Keratinocyte (primary cell): Measurements from ENCODE around the gene ADGRV1. TPM values are rescaled to one million over a fixed set of nuclear protein-coding genes. Genes with fewer than 3 reads are reported as not detected.

Experiments used
- DNase-seq: peaks from one replicate; pipeline ENCODE4 v3.0.0-alpha.2; 2011; ENCODE audit warnings: low read depth, missing footprints, low spot score
- FAIRE-seq: peaks from 2 replicates; lab custom pipeline; 2011; peaks lifted over from hg19 to GRCh38; lab: Jason Lieb, UNC
- H2AFZ ChIP-seq: 2 replicates; pipeline ENCODE4 v1.6.0; 2012; ENCODE audit warnings: low read length, control low read depth, inconsistent platforms; ENCODE audit not compliant: control insufficient read depth
- H3K27ac ChIP-seq: 2 replicates; pipeline ENCODE4 v1.5.1; 2011; ENCODE audit warnings: low read length; ENCODE audit not compliant: control insufficient read depth, insufficient read depth
- H3K27me3 ChIP-seq: 3 replicates; pipeline ENCODE4 v1.6.0; 2011; ENCODE audit warnings: low read length; ENCODE audit not compliant: control insufficient read depth, insufficient read depth; ENCODE audit errors: extremely low read depth
- H3K36me3 ChIP-seq, 2 experiments: 2 replicates in 1 of 2; 3 replicates in 1 of 2; pipeline ENCODE4 v1.5.1; 2011; ENCODE audit warnings: low read length in 2 of 2, mild to moderate bottlenecking in 1 of 2; ENCODE audit not compliant: control insufficient read depth in 2 of 2, insufficient read depth in 2 of 2; ENCODE audit errors: extremely low read depth in 1 of 2
- H3K4me1 ChIP-seq: 3 replicates; pipeline ENCODE4 v1.5.1; 2011; ENCODE audit warnings: low read length; ENCODE audit not compliant: control insufficient read depth, insufficient read depth; ENCODE audit errors: extremely low read depth
- H3K4me2 ChIP-seq: 3 replicates; pipeline ENCODE4 v1.6.0; 2011; ENCODE audit warnings: low read depth, low read length; ENCODE audit not compliant: control insufficient read depth, insufficient read depth; ENCODE audit errors: extremely low read depth
- H3K4me3 ChIP-seq, 3 experiments: fragments of 200-600 bp in 1 of 3; sonication (generic) in 1 of 3; 2 replicates in 2 of 3; 3 replicates in 1 of 3; pipeline ENCODE4 v1.5.1; 2011 to 2016; ENCODE audit warnings: low read length in 3 of 3, mild to moderate bottlenecking in 3 of 3, control low read depth in 2 of 3, inconsistent platforms in 1 of 3, low read depth in 1 of 3, mixed read lengths in 1 of 3, mixed run types in 1 of 3, moderate library complexity in 1 of 3; ENCODE audit not compliant: control insufficient read depth in 2 of 3, insufficient read depth in 2 of 3; ENCODE audit errors: extremely low read depth in 1 of 3
- H3K79me2 ChIP-seq: 2 replicates; pipeline ENCODE4 v1.6.0; 2012; ENCODE audit warnings: low read length; ENCODE audit not compliant: control insufficient read depth, insufficient read depth
- H3K9ac ChIP-seq: 3 replicates; pipeline ENCODE4 v1.6.0; 2011; ENCODE audit warnings: low read length; ENCODE audit not compliant: control insufficient read depth, insufficient read depth; ENCODE audit errors: extremely low read depth
- H3K9me1 ChIP-seq: 3 replicates; pipeline ENCODE4 v1.6.0; 2011; ENCODE audit warnings: low read length; ENCODE audit not compliant: control insufficient read depth, insufficient read depth; ENCODE audit errors: extremely low read depth
- H3K9me3 ChIP-seq: 2 replicates; pipeline ENCODE4 v1.5.1; 2012; ENCODE audit warnings: low read depth, low read length; ENCODE audit not compliant: control insufficient read depth
- H4K20me1 ChIP-seq: 3 replicates; pipeline ENCODE4 v1.6.0; 2011; ENCODE audit warnings: low read length; ENCODE audit not compliant: control insufficient read depth, insufficient read depth; ENCODE audit errors: extremely low read depth
- EZH2 ChIP-seq: IDR thresholded peaks from one replicate; pipeline ENCODE4 v1.6.1; 2012; ENCODE audit warnings: inconsistent platforms, mild to moderate bottlenecking, low read length, moderate library complexity
- dilution Hi-C: fragments of 300-500 bp; cut with MboI; formaldehyde crosslinking; loops from one replicate; pipeline ENCODE4 v1.7.0; 2020; ENCODE audit warnings: low sequenced_read_pairs; ENCODE audit not compliant: extremely low pct_ligation_motif_present
- polyA plus RNA-seq, 5 experiments: library from polyadenylated mRNA; depleted of rRNA in 3 of 5; stranded (reverse) in 3 of 5; stranded (forward) in 1 of 5; unstranded in 1 of 5; fragments of >200 nt; gene quantifications; 1 replicate in 1 of 5; 2 replicates in 3 of 5; 3 replicates in 1 of 5; pipeline versions ENCODE4 v1.2.1 to v1.2.3, GENCODE V29; 2011 to 2012; ENCODE audit warnings: missing spikeins in 2 of 5, low read depth in 1 of 5, low replicate concordance in 1 of 5
- TF ChIP-seq, protein P1 (sequence below), 3 experiments: IDR thresholded peaks in 1 of 3; conservative IDR thresholded peaks in 1 of 3; optimal IDR thresholded peaks in 1 of 3; 2 replicates in 2 of 3; 3 replicates in 1 of 3; pipeline versions ENCODE3 to v1.5.1; 2011; ENCODE audit warnings: low read length in 3 of 3, mild to moderate bottlenecking in 3 of 3, moderate library complexity in 2 of 3, control low read depth in 1 of 3, inconsistent platforms in 1 of 3; ENCODE audit not compliant: insufficient read depth in 2 of 3; ENCODE audit errors: extremely low read depth in 1 of 3

The ADGRV1 gene
- polyA plus RNA-seq, 1 donor (not counting 4 experiments of a cell fraction or from before 2014, with no cell fraction given): 0.05 TPM

DNA sequence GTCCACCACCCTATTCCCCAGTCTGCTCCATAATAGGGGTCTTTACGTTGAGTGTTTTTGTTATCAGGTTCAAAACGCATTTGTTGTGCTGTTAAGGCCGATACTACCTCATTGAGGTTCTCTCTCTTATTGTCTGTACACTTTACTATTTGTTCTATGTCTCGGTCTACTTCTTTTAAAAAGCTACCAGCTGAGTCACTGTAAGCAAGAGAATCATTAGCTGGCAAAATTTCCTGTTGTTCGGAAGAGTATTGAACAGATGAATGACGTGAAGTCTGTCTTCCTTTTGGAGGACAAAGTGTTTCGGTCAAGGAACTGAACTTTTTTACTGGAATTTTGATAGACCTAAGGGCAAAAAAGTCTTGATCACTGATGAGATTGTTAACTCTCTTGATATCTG, 39.5 kb upstream of the ADGRV1 start:
- peaks cover 2 to 6% of the 10 kb centered on the region in 2 experiments for H3K36me3 ChIP-seq
- FAIRE-seq (no peak), DNase-seq (no peak)
- no peaks in the 10 kb centered on the region for H3K27me3 ChIP-seq
- H3K9me1 ChIP-seq: no peaks in the 10 kb centered on the region
- H4K20me1 ChIP-seq: no peaks in the 10 kb centered on the region
- H3K9ac ChIP-seq: no peak overlapping the region
- TF ChIP-seq EZH2: no peak
- TF ChIP-seq, protein P1, sequence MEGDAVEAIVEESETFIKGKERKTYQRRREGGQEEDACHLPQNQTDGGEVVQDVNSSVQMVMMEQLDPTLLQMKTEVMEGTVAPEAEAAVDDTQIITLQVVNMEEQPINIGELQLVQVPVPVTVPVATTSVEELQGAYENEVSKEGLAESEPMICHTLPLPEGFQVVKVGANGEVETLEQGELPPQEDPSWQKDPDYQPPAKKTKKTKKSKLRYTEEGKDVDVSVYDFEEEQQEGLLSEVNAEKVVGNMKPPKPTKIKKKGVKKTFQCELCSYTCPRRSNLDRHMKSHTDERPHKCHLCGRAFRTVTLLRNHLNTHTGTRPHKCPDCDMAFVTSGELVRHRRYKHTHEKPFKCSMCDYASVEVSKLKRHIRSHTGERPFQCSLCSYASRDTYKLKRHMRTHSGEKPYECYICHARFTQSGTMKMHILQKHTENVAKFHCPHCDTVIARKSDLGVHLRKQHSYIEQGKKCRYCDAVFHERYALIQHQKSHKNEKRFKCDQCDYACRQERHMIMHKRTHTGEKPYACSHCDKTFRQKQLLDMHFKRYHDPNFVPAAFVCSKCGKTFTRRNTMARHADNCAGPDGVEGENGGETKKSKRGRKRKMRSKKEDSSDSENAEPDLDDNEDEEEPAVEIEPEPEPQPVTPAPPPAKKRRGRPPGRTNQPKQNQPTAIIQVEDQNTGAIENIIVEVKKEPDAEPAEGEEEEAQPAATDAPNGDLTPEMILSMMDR (optimal IDR thresholded peaks at IDR 0.05 in 1 of 3, IDR thresholded peaks at IDR 0.05 in 1 of 3, conservative IDR thresholded peaks at IDR 0.05 in 1 of 3; ENCODE audit: extremely low read depth in 1 of 3, insufficient read depth in 2 of 3, low read length in 3 of 3): no peak
- H3K27ac ChIP-seq: no peak overlapping the region
- no peak overlapping the region for H3K4me2 ChIP-seq
- H2AFZ ChIP-seq: no peak overlapping the region
- H3K4me1 ChIP-seq: peaks cover 8% of the 10 kb centered on the region
- H3K79me2 ChIP-seq: peaks cover 4% of the 10 kb centered on the region
- dilution Hi-C loops: no loop called here
- no peaks in the 10 kb centered on the region for H3K9me3 ChIP-seq
- H3K4me3 ChIP-seq: no peak overlapping the region

DNA sequence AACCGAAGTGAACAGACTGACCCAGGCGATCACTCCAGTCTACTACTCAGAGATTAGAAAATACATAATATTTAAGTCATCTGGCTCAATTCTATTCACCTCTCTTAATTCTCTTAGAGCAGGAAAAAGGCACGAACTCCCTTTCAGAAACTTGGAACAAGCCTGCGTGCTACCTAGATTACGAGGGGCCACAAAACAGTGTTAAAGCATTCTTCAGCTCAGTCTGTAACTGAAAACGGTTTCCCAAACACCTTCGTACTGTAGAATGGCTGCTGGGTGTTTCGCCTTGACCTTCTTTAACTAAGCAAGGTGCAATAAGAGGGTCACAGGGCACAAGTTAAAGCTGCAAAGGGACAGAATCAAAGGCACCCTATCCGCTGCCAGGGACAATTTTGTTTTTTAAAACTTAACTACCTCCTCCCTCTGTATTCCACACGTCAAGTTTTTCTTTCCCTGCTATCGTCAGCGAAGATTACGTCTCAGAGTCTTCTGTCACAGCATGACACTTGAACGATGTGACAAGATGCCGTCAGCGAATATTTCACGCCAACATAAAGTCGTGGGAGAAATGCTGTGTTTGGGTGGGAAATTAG, 29.9 kb upstream of the ADGRV1 start:
- H3K9me1 ChIP-seq: no peaks in the 10 kb centered on the region
- peaks cover 0 to 4% of the 10 kb centered on the region in 2 experiments for H3K36me3 ChIP-seq
- peak overlapping the region; percentile 78 for H3K4me2 ChIP-seq
- peaks cover 43% of the 10 kb centered on the region for H3K79me2 ChIP-seq
- no peaks in the 10 kb centered on the region for H3K9me3 ChIP-seq
- H3K27ac ChIP-seq: peak overlapping the region; percentile 94
- no peak for FAIRE-seq
- DNase-seq: no peak
- peaks cover 16% of the 10 kb centered on the region for H3K4me1 ChIP-seq
- H3K9ac ChIP-seq: peak overlapping the region; percentile 95
- peak overlapping the region; percentile 90 to 98 (median 97) for H3K4me3 ChIP-seq
- dilution Hi-C loops: no loop called here
- peaks cover 3% of the 10 kb centered on the region for H3K27me3 ChIP-seq
- peak overlapping the region; percentile 96 for H2AFZ ChIP-seq
- no peak for TF ChIP-seq EZH2
- TF ChIP-seq, protein P1 (optimal IDR thresholded peaks at IDR 0.05 in 1 of 3, IDR thresholded peaks at IDR 0.05 in 1 of 3, conservative IDR thresholded peaks at IDR 0.05 in 1 of 3; ENCODE audit: extremely low read depth in 1 of 3, insufficient read depth in 2 of 3, low read length in 3 of 3): no peak
- no peaks in the 10 kb centered on the region for H4K20me1 ChIP-seq
